CD4-positive, alpha-beta memory T cell (primary cell): Measurements from ENCODE around the gene LTBP4. TPM values are rescaled to one million over a fixed set of nuclear protein-coding genes. Genes with fewer than 3 reads are reported as not detected.

Source experiments
- CTCF ChIA-PET: fragments of 350-600 bp; sonication (Branson Sonifier 250); formaldehyde crosslinking; loops from one replicate; lab custom pipeline; 2021; ENCODE audit warnings: inconsistent platforms; ENCODE audit not compliant: partially characterized antibody; lab: Charles Lee
- POLR2A ChIA-PET: fragments of 350-600 bp; sonication (Branson Sonifier 250); formaldehyde crosslinking; loops from one replicate; lab custom pipeline; 2021; ENCODE audit not compliant: partially characterized antibody; lab: Charles Lee
- DNase-seq, 5 donors: peaks; one replicate each; pipeline versions ENCODE4 v3.0.0 to v3.0.0-alpha.2; 2020 to 2022; ENCODE audit warnings: mixed read lengths in 1 of 5
- H3K27ac ChIP-seq: one replicate; pipeline ENCODE4 v1.7.0; 2013; ENCODE audit warnings: low read depth, low read length
- H3K27me3 ChIP-seq: 2 replicates; pipeline ENCODE4 v1.7.0; 2013; ENCODE audit warnings: mild to moderate bottlenecking, low read length, moderate library complexity; ENCODE audit not compliant: insufficient read depth
- H3K36me3 ChIP-seq: 2 replicates; pipeline ENCODE4 v1.7.0; 2013; ENCODE audit warnings: mild to moderate bottlenecking, low read length, moderate library complexity; ENCODE audit not compliant: insufficient read depth
- H3K4me1 ChIP-seq: 2 replicates; pipeline ENCODE4 v1.7.0; 2013; ENCODE audit warnings: mild to moderate bottlenecking, low read length, moderate library complexity; ENCODE audit not compliant: insufficient read depth
- H3K4me3 ChIP-seq, 2 donors: one replicate each; pipeline ENCODE4 v1.7.0; 2013; ENCODE audit warnings: low read length in 2 of 2, mild to moderate bottlenecking in 1 of 2
- H3K9me3 ChIP-seq, 2 donors: one replicate each; pipeline ENCODE4 v1.7.0; 2013; ENCODE audit warnings: low read length in 2 of 2, control low read depth in 1 of 2; ENCODE audit not compliant: control insufficient read depth in 1 of 2
- H3K27ac Mint-ChIP-seq, 7 donors: one replicate each; pipeline ENCODE4 v1.8.0; 2020 to 2021; ENCODE audit warnings: mixed read lengths in 7 of 7, mild to moderate bottlenecking in 6 of 7, inconsistent platforms in 3 of 7, moderate library complexity in 3 of 7
- H3K27me3 Mint-ChIP-seq, 2 donors: one replicate each; pipeline ENCODE4 v1.8.0; 2020 to 2021; ENCODE audit warnings: mixed read lengths in 2 of 2
- H3K36me3 Mint-ChIP-seq, 2 donors: one replicate each; pipeline ENCODE4 v1.8.0; 2020 to 2021; ENCODE audit warnings: mixed read lengths in 2 of 2, inconsistent platforms in 1 of 2, mild to moderate bottlenecking in 1 of 2
- H3K4me1 Mint-ChIP-seq, 4 donors: one replicate each; pipeline ENCODE4 v1.8.0; 2020 to 2021; ENCODE audit warnings: mixed read lengths in 4 of 4, mild to moderate bottlenecking in 1 of 4
- H3K4me3 Mint-ChIP-seq, 8 donors: one replicate each; pipeline ENCODE4 v1.8.0; 2020 to 2021; ENCODE audit warnings: mixed read lengths in 8 of 8, mild to moderate bottlenecking in 7 of 8, moderate library complexity in 6 of 8, inconsistent platforms in 3 of 8
- H3K9me3 Mint-ChIP-seq, 8 donors: one replicate each; pipeline ENCODE4 v1.8.0; 2020 to 2021; ENCODE audit warnings: mixed read lengths in 8 of 8, mild to moderate bottlenecking in 5 of 8, inconsistent platforms in 3 of 8, moderate library complexity in 1 of 8
- intact Hi-C: fragments of 100-400 bp; cut with micrococcal nuclease; formaldehyde crosslinking; loops from one replicate; pipeline ENCODE4 v1.15.1; 2023
- polyA plus RNA-seq, 2 donors: library from polyadenylated mRNA; unstranded; fragments of 300-500 nt; fragmentation: Illumina TruSeq; gene quantifications; one replicate each; pipeline ENCODE4 v1.2.3, GENCODE V29; 2021
- total RNA-seq, 2 experiments: library from RNA; stranded (reverse); gene quantifications; one replicate each; pipeline ENCODE4 v1.2.3, GENCODE V29; 2021

The LTBP4 gene
- total and polyA plus RNA-seq, 4 experiments from 2014 or later = 26.0 to 158 (median 103) TPM

- Histone ChIP-seq H3K4me3 (no peak overlapping the region), H3K27me3 (no peaks in the 10 kb centered on the region), H3K36me3 (peaks cover 14% of the 10 kb centered on the region), H3K4me1 (peaks cover 16% of the 10 kb centered on the region), H3K9me3 (no peaks in the 10 kb centered on the region), H3K27ac (no peak overlapping the region)
- intact Hi-C loops = no loop called here
- no peak for DNase-seq
- ChIA-PET POLR2A (interaction anchor here (0.6 to 1.9 kb wide), 3 partner anchors 14 to 154 kb away, joined by 3 to 4 read pairs (median 3); partner anchors contain the start of gene BLVRB), CTCF (interaction anchor here (1.7 to 5.1 kb wide), 3 partner anchors 13 to 15 kb away, joined by 4 to 47 read pairs (median 6); no protein-coding TSS in a partner anchor)
- H3K4me1 Mint-ChIP-seq = peaks cover 7 to 18% (median 13%) of the 10 kb centered on the region in 4 donors
- no peak overlapping the region for H3K4me3 Mint-ChIP-seq
- H3K27me3 Mint-ChIP-seq = no peaks in the 10 kb centered on the region
- peaks cover 29 to 41% of the 10 kb centered on the region in 2 donors for H3K36me3 Mint-ChIP-seq
- no peaks in the 10 kb centered on the region for H3K9me3 Mint-ChIP-seq
- peak overlapping the region in 4 of 7 donors; percentile 43 to 89 (median 66) for H3K27ac Mint-ChIP-seq
Measured at GRCh38 chr19:40619333-40620160, 18.4 kb downstream of the LTBP4 start.

- POLR2A ChIA-PET = interaction anchor here (0.6 to 1.9 kb wide), 2 partner anchors 15 to 155 kb away, joined by 3 to 4 read pairs; partner anchors contain the start of gene BLVRB
- Mint-ChIP-seq H3K27ac (peak overlapping the region in 1 of 7 donors; percentile 89), H3K9me3 (no peaks in the 10 kb centered on the region), H3K4me1 (peaks cover 3 to 16% (median 8%) of the 10 kb centered on the region in 4 donors), H3K4me3 (no peak overlapping the region), H3K27me3 (no peaks in the 10 kb centered on the region), H3K36me3 (peaks cover 33 to 42% of the 10 kb centered on the region in 2 donors)
- Histone ChIP-seq H3K9me3 (no peaks in the 10 kb centered on the region), H3K4me3 (no peak overlapping the region), H3K36me3 (peaks cover 14% of the 10 kb centered on the region), H3K4me1 (peaks cover 11% of the 10 kb centered on the region), H3K27ac (no peak overlapping the region), H3K27me3 (no peaks in the 10 kb centered on the region)
- CTCF ChIA-PET = interaction anchor here (0.9 to 5.1 kb wide), 5 partner anchors 14 to 91 kb away, joined by 3 to 47 read pairs (median 5); partner anchors contain the start of gene LTBP4
- DNase-seq = no peak
- intact Hi-C loops = no loop called here
Measured at GRCh38 chr19:40620161-40620485, 19.0 kb downstream of the LTBP4 start.

GRCh38 chr19:40621283-40621682, 20.1 kb downstream of the LTBP4 start:
- no peaks in the 10 kb centered on the region for H3K9me3 ChIP-seq
- intact Hi-C loops = no loop called here
- H3K36me3 ChIP-seq = peaks cover 18% of the 10 kb centered on the region
- no peak overlapping the region for H3K4me3 Mint-ChIP-seq
- H3K9me3 Mint-ChIP-seq = no peaks in the 10 kb centered on the region
- peak overlapping the region in 1 of 7 donors; percentile 18 for H3K27ac Mint-ChIP-seq
- H3K4me1 ChIP-seq = no peaks in the 10 kb centered on the region
- DNase-seq = no peak
- CTCF ChIA-PET = interaction anchor here (0.7 to 5.1 kb wide), 7 partner anchors 13 to 92 kb away, joined by 3 to 47 read pairs (median 5); partner anchors contain the start of gene LTBP4
- peaks cover 0 to 9% (median 4%) of the 10 kb centered on the region in 4 donors for H3K4me1 Mint-ChIP-seq
- peaks cover 38 to 45% of the 10 kb centered on the region in 2 donors for H3K36me3 Mint-ChIP-seq
- no peaks in the 10 kb centered on the region for H3K27me3 Mint-ChIP-seq
- no peak overlapping the region for H3K27ac ChIP-seq
- H3K4me3 ChIP-seq = no peak overlapping the region
- H3K27me3 ChIP-seq = no peaks in the 10 kb centered on the region
- POLR2A ChIA-PET = interaction anchor here (1.5 to 2.5 kb wide), 2 partner anchors 12 to 16 kb away, joined by 5 to 8 read pairs; no protein-coding TSS in a partner anchor

GRCh38 chr19:40621966-40622772, 21.0 kb downstream of the LTBP4 start:
- Mint-ChIP-seq H3K4me1 (peaks cover 0 to 4% (median 3%) of the 10 kb centered on the region in 4 donors), H3K27me3 (no peaks in the 10 kb centered on the region), H3K36me3 (peaks cover 39 to 49% of the 10 kb centered on the region in 2 donors), H3K9me3 (no peaks in the 10 kb centered on the region), H3K4me3 (no peak overlapping the region), H3K27ac (peak overlapping the region in 1 of 7 donors; percentile 42)
- H3K27ac ChIP-seq = no peak overlapping the region
- no peaks in the 10 kb centered on the region for H3K27me3 ChIP-seq
- H3K4me1 ChIP-seq = no peaks in the 10 kb centered on the region
- H3K4me3 ChIP-seq = no peak overlapping the region
- no peak for DNase-seq
- peaks cover 20% of the 10 kb centered on the region for H3K36me3 ChIP-seq
- intact Hi-C loops = no loop called here
- H3K9me3 ChIP-seq = no peaks in the 10 kb centered on the region
- ChIA-PET CTCF (interaction anchor here (2.3 to 5.1 kb wide), 2 partner anchors 12 to 16 kb away, joined by 7 to 47 read pairs; no protein-coding TSS in a partner anchor), POLR2A (interaction anchor here (0.7 to 2.5 kb wide), 3 partner anchors 12 to 156 kb away, joined by 3 to 8 read pairs (median 5); partner anchors contain the start of gene RAB4B)

- H3K4me3 ChIP-seq = no peak overlapping the region
- ChIA-PET POLR2A (interaction anchor here (1.5 to 2.5 kb wide), 2 partner anchors 13 to 18 kb away, joined by 5 to 8 read pairs; no protein-coding TSS in a partner anchor), CTCF (interaction anchor here (2.7 kb wide), 1 partner anchor 12 kb away, joined by 18 read pairs; no protein-coding TSS in a partner anchor)
- H3K27ac Mint-ChIP-seq = no peak overlapping the region
- no peaks in the 10 kb centered on the region for H3K9me3 Mint-ChIP-seq
- no peaks in the 10 kb centered on the region for H3K9me3 ChIP-seq
- peaks cover 20% of the 10 kb centered on the region for H3K36me3 ChIP-seq
- H3K4me1 Mint-ChIP-seq = peaks cover 0 to 4% (median 3%) of the 10 kb centered on the region in 4 donors
- H3K4me3 Mint-ChIP-seq = no peak overlapping the region
- no peaks in the 10 kb centered on the region for H3K27me3 ChIP-seq
- no peak overlapping the region for H3K27ac ChIP-seq
- DNase-seq = no peak
- intact Hi-C loops = no loop called here
- no peaks in the 10 kb centered on the region for H3K27me3 Mint-ChIP-seq
- H3K36me3 Mint-ChIP-seq = peaks cover 39 to 52% of the 10 kb centered on the region in 2 donors
- H3K4me1 ChIP-seq = no peaks in the 10 kb centered on the region
Measured at GRCh38 chr19:40622773-40623075, 21.6 kb downstream of the LTBP4 start.

- Mint-ChIP-seq H3K36me3 (peaks cover 39 to 50% of the 10 kb centered on the region in 2 donors), H3K4me3 (no peak overlapping the region), H3K27ac (peak overlapping the region in 1 of 7 donors; percentile 29), H3K4me1 (peaks cover 0 to 4% (median 3%) of the 10 kb centered on the region in 4 donors), H3K9me3 (no peaks in the 10 kb centered on the region), H3K27me3 (no peaks in the 10 kb centered on the region)
- H3K36me3 ChIP-seq = peaks cover 20% of the 10 kb centered on the region
- no peaks in the 10 kb centered on the region for H3K9me3 ChIP-seq
- CTCF ChIA-PET = interaction anchor here (2.7 kb wide), 1 partner anchor 11 kb away, joined by 18 read pairs; no protein-coding TSS in a partner anchor
- no peak overlapping the region for H3K27ac ChIP-seq
- DNase-seq = no peak
- H3K4me1 ChIP-seq = no peaks in the 10 kb centered on the region
- intact Hi-C loops = no loop called here
- no peaks in the 10 kb centered on the region for H3K27me3 ChIP-seq
- POLR2A ChIA-PET = interaction anchor here (2.5 kb wide), 1 partner anchor 14 kb away, joined by 8 read pairs; no protein-coding TSS in a partner anchor
- no peak overlapping the region for H3K4me3 ChIP-seq
Measured at GRCh38 chr19:40623403-40624251, 22.5 kb downstream of the LTBP4 start.
